Muscle layer of colon (tissue), 2 donors: Measurements from ENCODE around the gene EVI5L.

Source experiments
- H3K27ac ChIP-seq: one replicate; pipeline ENCODE4 v1.7.0; 2013; ENCODE audit warnings: low read depth, mild to moderate bottlenecking, low read length, moderate library complexity
- H3K27me3 ChIP-seq, 2 donors: one replicate each; pipeline ENCODE4 v1.7.0; 2013; ENCODE audit warnings: low read length in 2 of 2, mild to moderate bottlenecking in 2 of 2; ENCODE audit not compliant: insufficient read depth in 2 of 2, control insufficient read depth in 1 of 2
- H3K36me3 ChIP-seq: one replicate; pipeline ENCODE4 v1.7.0; 2013; ENCODE audit warnings: mild to moderate bottlenecking, low read length; ENCODE audit not compliant: insufficient read depth
- H3K4me1 ChIP-seq: one replicate; pipeline ENCODE4 v1.7.0; 2013; ENCODE audit warnings: mild to moderate bottlenecking, low read length; ENCODE audit not compliant: insufficient read depth
- H3K4me3 ChIP-seq, 2 donors: one replicate each; pipeline ENCODE4 v1.7.0; 2013; ENCODE audit warnings: low read length in 2 of 2, low read depth in 1 of 2, mild to moderate bottlenecking in 1 of 2, moderate library complexity in 1 of 2
- H3K9ac ChIP-seq: one replicate; pipeline ENCODE4 v1.7.0; 2013; ENCODE audit warnings: low read length
- H3K9me3 ChIP-seq: one replicate; pipeline ENCODE4 v1.7.0; 2013; ENCODE audit warnings: mild to moderate bottlenecking, low read length
- donor health status: abdominal sarcoma.
- donor health status: Adenocarcinoma of cecum.

The EVI5L gene

GRCh38 chr19:7899751-7900378, 69.8 kb downstream of the EVI5L start:
- no peak overlapping the region for H3K27ac ChIP-seq

DNA sequence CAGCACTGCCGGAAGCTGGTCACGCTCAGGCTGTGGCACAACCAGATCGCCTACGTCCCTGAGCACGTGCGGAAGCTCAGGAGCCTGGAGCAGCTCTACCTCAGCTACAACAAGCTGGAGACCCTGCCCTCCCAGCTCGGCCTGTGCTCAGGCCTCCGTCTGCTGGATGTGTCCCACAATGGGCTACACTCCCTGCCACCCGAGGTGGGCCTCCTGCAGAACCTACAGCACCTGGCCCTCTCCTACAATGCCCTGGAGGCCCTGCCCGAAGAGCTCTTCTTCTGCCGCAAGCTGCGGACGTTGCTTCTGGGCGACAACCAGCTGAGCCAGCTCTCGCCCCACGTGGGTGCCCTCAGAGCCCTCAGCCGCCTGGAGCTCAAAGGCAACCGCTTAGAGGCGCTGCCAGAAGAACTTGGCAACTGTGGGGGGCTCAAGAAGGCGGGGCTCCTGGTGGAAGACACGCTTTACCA, 70.4 kb downstream of the EVI5L start:
- no peaks in the 10 kb centered on the region for H3K9me3 ChIP-seq
- no peak overlapping the region for H3K27ac ChIP-seq
- H3K27me3 ChIP-seq, result no peaks in the 10 kb centered on the region
- no peaks in the 10 kb centered on the region for H3K36me3 ChIP-seq
- no peak overlapping the region for H3K9ac ChIP-seq
- no peak overlapping the region for H3K4me3 ChIP-seq
- H3K4me1 ChIP-seq, result peaks cover 22% of the 10 kb centered on the region

More at GRCh38 chr19:7899751-7900378, 69.8 kb downstream of the EVI5L start:
- Histone ChIP-seq H3K4me1 (peaks cover 17% of the 10 kb centered on the region), H3K9ac (no peak overlapping the region), H3K4me3 (no peak overlapping the region), H3K27me3 (peaks cover 0 to 5% of the 10 kb centered on the region in 2 donors), H3K9me3 (no peaks in the 10 kb centered on the region), H3K36me3 (no peaks in the 10 kb centered on the region)

DNA sequence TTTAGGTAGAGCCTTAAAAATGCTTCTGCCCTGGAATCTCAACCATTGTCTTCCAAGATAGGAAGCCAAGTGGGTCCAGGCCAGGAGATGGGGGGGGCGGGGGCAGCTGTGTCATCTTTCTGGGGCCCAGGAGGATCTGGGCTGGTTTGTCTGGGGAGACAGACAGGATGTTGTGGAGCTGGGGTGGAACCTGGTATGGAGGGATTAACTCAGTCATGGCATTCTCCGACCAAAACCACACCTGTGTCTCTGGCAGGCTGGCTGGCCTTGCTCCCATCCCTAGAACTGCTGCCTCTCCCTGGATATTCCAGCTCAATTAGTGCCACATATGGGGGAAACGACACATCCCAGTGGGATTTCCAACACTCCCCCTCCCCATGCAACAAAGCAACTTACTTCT, 70.9 kb downstream of the EVI5L start:
- Histone ChIP-seq H3K36me3 (no peaks in the 10 kb centered on the region), H3K27ac (no peak overlapping the region), H3K4me3 (no peak overlapping the region), H3K4me1 (peaks cover 27% of the 10 kb centered on the region), H3K27me3 (no peaks in the 10 kb centered on the region), H3K9ac (no peak overlapping the region), H3K9me3 (no peaks in the 10 kb centered on the region)

DNA sequence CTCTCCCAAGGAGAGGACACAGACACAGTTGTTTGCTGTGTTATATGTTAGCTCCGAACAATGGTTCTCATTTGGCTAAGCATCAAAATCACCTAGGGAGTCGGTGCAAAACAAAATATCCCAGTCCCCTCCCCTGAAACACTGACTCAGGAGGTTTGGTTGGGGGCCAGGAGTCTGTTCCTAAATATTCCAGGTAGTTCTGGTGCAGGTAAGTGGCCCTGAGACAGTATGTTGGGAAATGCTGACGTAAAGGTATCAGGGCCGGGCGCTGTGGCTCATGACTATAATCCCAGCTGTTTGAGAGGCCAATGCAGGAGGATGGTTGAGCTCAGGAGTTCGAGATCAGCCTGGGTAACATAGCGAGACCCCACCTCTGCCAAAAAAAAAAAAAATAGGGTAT, 71.3 kb downstream of the EVI5L start:
- Histone ChIP-seq H3K9me3 (no peaks in the 10 kb centered on the region), H3K27ac (no peak overlapping the region), H3K4me3 (no peak overlapping the region), H3K27me3 (no peaks in the 10 kb centered on the region), H3K4me1 (peaks cover 30% of the 10 kb centered on the region), H3K9ac (no peak overlapping the region), H3K36me3 (no peaks in the 10 kb centered on the region)

GRCh38 chr19:7902796-7903243, 72.8 kb downstream of the EVI5L start:
- peak overlapping the region; percentile 41 for H3K9ac ChIP-seq
- H3K36me3 ChIP-seq, result no peaks in the 10 kb centered on the region
- H3K27ac ChIP-seq, result peak overlapping the region; percentile 4
- no peaks in the 10 kb centered on the region for H3K9me3 ChIP-seq
- peak overlapping the region; percentile 12 to 56 for H3K4me3 ChIP-seq
- H3K4me1 ChIP-seq, result peaks cover 30% of the 10 kb centered on the region
- H3K27me3 ChIP-seq, result no peaks in the 10 kb centered on the region

GRCh38 chr19:7903244-7904073, 73.4 kb downstream of the EVI5L start, which contains the start of gene MAP2K7:
MAP2K7 (plus strand) TSS chr19:7903877; CDS start chr19:7903945, 68 bp downstream.
- Histone ChIP-seq H3K27ac (peak within 1 kb of the TSS; percentile 72), H3K9ac (peak within 1 kb of the TSS; percentile 61), H3K27me3 (no peaks in the 10 kb centered on the region), H3K9me3 (no peaks in the 10 kb centered on the region), H3K4me3 (peak within 1 kb of the TSS; percentile 45 to 94), H3K36me3 (no peaks in the 10 kb centered on the region), H3K4me1 (peaks cover 30% of the 10 kb centered on the region)

GRCh38 chr19:7904074-7905020, 74.3 kb downstream of the EVI5L start:
- Histone ChIP-seq H3K9me3 (no peaks in the 10 kb centered on the region), H3K27ac (peak overlapping the region; percentile 72)

GRCh38 chr19:7905268-7905667, 75.2 kb downstream of the EVI5L start:
- Histone ChIP-seq H3K4me3 (peak overlapping the region; percentile 45 to 94), H3K9ac (peak overlapping the region; percentile 61), H3K27ac (no peak overlapping the region), H3K36me3 (peaks cover 6% of the 10 kb centered on the region), H3K4me1 (peaks cover 30% of the 10 kb centered on the region), H3K9me3 (no peaks in the 10 kb centered on the region), H3K27me3 (no peaks in the 10 kb centered on the region)

More at GRCh38 chr19:7904074-7905020, 74.3 kb downstream of the EVI5L start:
- peaks cover 30% of the 10 kb centered on the region for H3K4me1 ChIP-seq
- peak overlapping the region; percentile 45 to 94 for H3K4me3 ChIP-seq
- no peaks in the 10 kb centered on the region for H3K36me3 ChIP-seq
- peak overlapping the region; percentile 61 for H3K9ac ChIP-seq
- H3K27me3 ChIP-seq, result no peaks in the 10 kb centered on the region

DNA sequence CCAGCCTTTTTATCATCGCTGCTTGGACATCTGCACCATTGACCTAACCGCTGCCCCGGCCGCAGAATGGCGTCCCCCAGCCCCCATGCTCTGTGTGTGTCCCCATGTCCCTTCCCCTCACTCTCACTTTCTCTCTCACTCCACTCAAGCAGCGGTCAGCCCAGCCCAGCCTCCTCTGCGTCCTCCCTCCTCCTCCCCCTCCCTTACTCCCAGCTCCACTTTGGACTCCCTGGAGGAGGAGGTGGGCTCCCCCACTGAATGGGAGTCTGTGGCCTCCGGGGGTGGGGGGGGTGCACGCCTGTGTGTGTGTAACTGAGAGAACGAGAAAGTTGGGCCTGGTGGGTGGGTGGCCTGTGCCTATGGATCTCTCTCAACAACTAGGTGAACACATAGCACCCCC, 75.8 kb downstream of the EVI5L start:
- Histone ChIP-seq H3K36me3 (peaks cover 12% of the 10 kb centered on the region), H3K9me3 (no peaks in the 10 kb centered on the region), H3K4me1 (peaks cover 30% of the 10 kb centered on the region), H3K4me3 (no peak overlapping the region), H3K9ac (no peak overlapping the region), H3K27me3 (no peaks in the 10 kb centered on the region), H3K27ac (no peak overlapping the region)

GRCh38 chr19:7907122-7907521, 77.1 kb downstream of the EVI5L start:
- Histone ChIP-seq H3K4me3 (no peak overlapping the region), H3K9ac (no peak overlapping the region), H3K27ac (no peak overlapping the region), H3K36me3 (peaks cover 25% of the 10 kb centered on the region), H3K9me3 (no peaks in the 10 kb centered on the region), H3K4me1 (peaks cover 30% of the 10 kb centered on the region), H3K27me3 (no peaks in the 10 kb centered on the region)

GRCh38 chr19:7907544-7907943, 77.5 kb downstream of the EVI5L start:
- H3K36me3 ChIP-seq, result peaks cover 26% of the 10 kb centered on the region
- peaks cover 28% of the 10 kb centered on the region for H3K4me1 ChIP-seq
- H3K9me3 ChIP-seq, result no peaks in the 10 kb centered on the region

More at GRCh38 chr19:7907544-7907943, 77.5 kb downstream of the EVI5L start:
- Histone ChIP-seq H3K9ac (no peak overlapping the region), H3K27me3 (no peaks in the 10 kb centered on the region), H3K27ac (no peak overlapping the region), H3K4me3 (no peak overlapping the region)
